Nephron (organoid): ENCODE measurements around the gene C11orf24.

Experiments used
- H3K27ac Mint-ChIP-seq, 3 experiments: 2 replicates each; pipeline ENCODE4 v1.8.0; 2020; ENCODE audit warnings: mixed read lengths in 3 of 3, mild to moderate bottlenecking in 2 of 3, moderate library complexity in 1 of 3
- H3K27me3 Mint-ChIP-seq: 2 replicates; pipeline ENCODE4 v1.8.0; 2021; ENCODE audit warnings: low read depth, mild to moderate bottlenecking, moderate library complexity, mixed read lengths
- H3K36me3 Mint-ChIP-seq: 2 replicates; pipeline ENCODE4 v1.8.0; 2020; ENCODE audit warnings: low read depth, mixed read lengths
- H3K4me1 Mint-ChIP-seq: 2 replicates; pipeline ENCODE4 v1.8.0; 2020; ENCODE audit warnings: mixed read lengths
- H3K4me3 Mint-ChIP-seq, 3 experiments: 2 replicates each; pipeline ENCODE4 v1.8.0; 2020; ENCODE audit warnings: mild to moderate bottlenecking in 3 of 3, mixed read lengths in 3 of 3, moderate library complexity in 2 of 3
- H3K9me3 Mint-ChIP-seq: 2 replicates; pipeline ENCODE4 v1.8.0; 2020; ENCODE audit warnings: mixed read lengths
- CTCF ChIP-seq, 3 experiments: fragments of 200-600 bp; sonication (generic); IDR thresholded peaks; one replicate each; pipeline ENCODE4 v1.5.0; 2021; ENCODE audit warnings: antibody characterized with exemption in 3 of 3; ENCODE audit not compliant: unreplicated experiment in 3 of 3

Gene C11orf24

GRCh38 chr11:68282861-68283230 lies 11.1 kb upstream of the C11orf24 start:
- H3K4me1 Mint-ChIP-seq: no peaks in the 10 kb centered on the region
- H3K4me3 Mint-ChIP-seq: no peak overlapping the region
- H3K9me3 Mint-ChIP-seq: peaks cover 5% of the 10 kb centered on the region
- H3K27ac Mint-ChIP-seq: no peak overlapping the region
- H3K36me3 Mint-ChIP-seq: no peaks in the 10 kb centered on the region
- TF ChIP-seq CTCF (IDR thresholded peaks at IDR 0.05; ENCODE audit: unreplicated experiment in 3 of 3): no peak
- H3K27me3 Mint-ChIP-seq: peaks cover 6% of the 10 kb centered on the region

GRCh38 chr11:68282141-68282860 lies 10.5 kb upstream of the C11orf24 start:
- Mint-ChIP-seq H3K4me3 (no peak overlapping the region), H3K27me3 (peaks cover 3% of the 10 kb centered on the region), H3K9me3 (peaks cover 4% of the 10 kb centered on the region), H3K27ac (no peak overlapping the region), H3K36me3 (no peaks in the 10 kb centered on the region), H3K4me1 (no peaks in the 10 kb centered on the region)
- no peak for TF ChIP-seq CTCF (IDR thresholded peaks at IDR 0.05; ENCODE audit: unreplicated experiment in 3 of 3)

GRCh38 chr11:68279676-68280075 lies 7.9 kb upstream of the C11orf24 start:
- no peak overlapping the region for H3K27ac Mint-ChIP-seq
- no peaks in the 10 kb centered on the region for H3K4me1 Mint-ChIP-seq
- H3K4me3 Mint-ChIP-seq: no peak overlapping the region
- no peaks in the 10 kb centered on the region for H3K36me3 Mint-ChIP-seq
- H3K9me3 Mint-ChIP-seq: peaks cover 1% of the 10 kb centered on the region
- TF ChIP-seq CTCF (IDR thresholded peaks at IDR 0.05; ENCODE audit: unreplicated experiment in 3 of 3): no peak
- no peaks in the 10 kb centered on the region for H3K27me3 Mint-ChIP-seq

- peaks cover 10% of the 10 kb centered on the region for H3K4me1 Mint-ChIP-seq
- H3K9me3 Mint-ChIP-seq: no peaks in the 10 kb centered on the region
- no peak overlapping the region for H3K4me3 Mint-ChIP-seq
- no peaks in the 10 kb centered on the region for H3K36me3 Mint-ChIP-seq
- no peak for TF ChIP-seq CTCF (IDR thresholded peaks at IDR 0.05; ENCODE audit: unreplicated experiment in 3 of 3)
- H3K27ac Mint-ChIP-seq: no peak overlapping the region
- no peaks in the 10 kb centered on the region for H3K27me3 Mint-ChIP-seq
These were observed 5.1 kb upstream of the C11orf24 start for GRCh38 chr11:68276861-68277260.

GRCh38 chr11:68275721-68276507 lies 4.1 kb upstream of the C11orf24 start:
- Mint-ChIP-seq H3K36me3 (no peaks in the 10 kb centered on the region), H3K4me3 (peak overlapping the region in 1 of 3 experiments; percentile 43), H3K27ac (no peak overlapping the region), H3K9me3 (no peaks in the 10 kb centered on the region), H3K4me1 (peaks cover 13% of the 10 kb centered on the region), H3K27me3 (no peaks in the 10 kb centered on the region)
- no peak for TF ChIP-seq CTCF (IDR thresholded peaks at IDR 0.05; ENCODE audit: unreplicated experiment in 3 of 3)
